Progenitor cell of endocrine pancreas (in vitro differentiated cells): ENCODE measurements around the gene SUCLG2. TPM values are rescaled to one million over a fixed set of nuclear protein-coding genes. Genes with fewer than 3 reads are reported as not detected.

ENCODE experiments used
- DNase-seq: peaks from one replicate; pipeline ENCODE4 v3.0.0; 2021; ENCODE audit warnings: low spot score; ENCODE audit not compliant: unreplicated experiment
- H3K27ac Mint-ChIP-seq: 2 replicates; pipeline ENCODE4 v1.8.0; 2021; ENCODE audit warnings: mild to moderate bottlenecking, moderate library complexity, mixed read lengths
- H3K27me3 Mint-ChIP-seq: 2 replicates; pipeline ENCODE4 v1.8.0; 2021; ENCODE audit warnings: mixed read lengths
- H3K36me3 Mint-ChIP-seq: 2 replicates; pipeline ENCODE4 v1.8.0; 2022; ENCODE audit warnings: mixed read lengths; ENCODE audit not compliant: insufficient read depth
- H3K4me1 Mint-ChIP-seq: 2 replicates; pipeline ENCODE4 v1.8.0; 2021; ENCODE audit warnings: low read depth, mixed read lengths
- H3K4me3 Mint-ChIP-seq: 2 replicates; pipeline ENCODE4 v1.8.0; 2021; ENCODE audit warnings: low read depth, mild to moderate bottlenecking, moderate library complexity, mixed read lengths
- H3K9me3 Mint-ChIP-seq: 2 replicates; pipeline ENCODE4 v1.8.0; 2021; ENCODE audit warnings: low read depth, mixed read lengths
- CTCF ChIP-seq: fragments of 200-600 bp; sonication (generic); IDR thresholded peaks from one replicate; pipeline ENCODE4 v1.5.0; 2021; ENCODE audit warnings: antibody characterized with exemption, mild to moderate bottlenecking; ENCODE audit not compliant: unreplicated experiment
- total RNA-seq: library from RNA; stranded (reverse); gene quantifications from 2 replicates; pipeline ENCODE4 v1.2.1, GENCODE V29; 2021

Gene SUCLG2
- total RNA-seq, 1 donor from 2014 or later, result 41.1 TPM

GRCh38 chr3:67515778-67516177, 138.6 kb downstream of the SUCLG2 start:
- Mint-ChIP-seq H3K27me3 (no peaks in the 10 kb centered on the region), H3K27ac (no peak overlapping the region)
- no peak for DNase-seq

GRCh38 chr3:67509471-67510075, 144.8 kb downstream of the SUCLG2 start:
- Mint-ChIP-seq H3K27me3 (no peaks in the 10 kb centered on the region), H3K27ac (no peak overlapping the region)

More at GRCh38 chr3:67515778-67516177, 138.6 kb downstream of the SUCLG2 start:
- H3K4me1 Mint-ChIP-seq, result no peaks in the 10 kb centered on the region
- no peak for TF ChIP-seq CTCF
- H3K4me3 Mint-ChIP-seq, result no peak overlapping the region
- peaks cover 12% of the 10 kb centered on the region for H3K36me3 Mint-ChIP-seq
- H3K9me3 Mint-ChIP-seq, result no peaks in the 10 kb centered on the region

GRCh38 chr3:67507584-67507983, 146.8 kb downstream of the SUCLG2 start:
- Mint-ChIP-seq H3K4me1 (peaks cover 10% of the 10 kb centered on the region), H3K27me3 (no peaks in the 10 kb centered on the region), H3K4me3 (no peak overlapping the region), H3K9me3 (no peaks in the 10 kb centered on the region), H3K27ac (no peak overlapping the region), H3K36me3 (peaks cover 15% of the 10 kb centered on the region)
- TF ChIP-seq CTCF, result no peak
- no peak for DNase-seq

More at GRCh38 chr3:67509471-67510075, 144.8 kb downstream of the SUCLG2 start:
- no peaks in the 10 kb centered on the region for H3K4me1 Mint-ChIP-seq
- no peaks in the 10 kb centered on the region for H3K9me3 Mint-ChIP-seq
- no peak overlapping the region for H3K4me3 Mint-ChIP-seq
- TF ChIP-seq CTCF, result no peak
- no peak for DNase-seq
- peaks cover 18% of the 10 kb centered on the region for H3K36me3 Mint-ChIP-seq

GRCh38 chr3:67500709-67501108, 153.7 kb downstream of the SUCLG2 start:
- TF ChIP-seq CTCF, result no peak
- Mint-ChIP-seq H3K27me3 (no peaks in the 10 kb centered on the region), H3K36me3 (peaks cover 14% of the 10 kb centered on the region), H3K9me3 (no peaks in the 10 kb centered on the region), H3K4me1 (peaks cover 32% of the 10 kb centered on the region), H3K4me3 (no peak overlapping the region), H3K27ac (peak overlapping the region; percentile 73)
- no peak for DNase-seq

- no peak for DNase-seq
- Mint-ChIP-seq H3K4me1 (peaks cover 24% of the 10 kb centered on the region), H3K27ac (no peak overlapping the region), H3K4me3 (no peak overlapping the region), H3K36me3 (peaks cover 17% of the 10 kb centered on the region), H3K27me3 (no peaks in the 10 kb centered on the region), H3K9me3 (no peaks in the 10 kb centered on the region)
- no peak for TF ChIP-seq CTCF
Observed at GRCh38 chr3:67497746-67498145, 156.7 kb downstream of the SUCLG2 start.
